GM23338 (cell line): ENCODE measurements around the gene SLC25A44.

Experiments
- CREB1 ChIP-seq: fragments of 250-450 bp; sonication (Bioruptor Pico); IDR thresholded peaks from 2 replicates; pipeline ENCODE4 v1.5.0; 2020; ENCODE audit warnings: low read depth, mild to moderate bottlenecking, moderate library complexity
- EZH2 ChIP-seq: fragments of 200-600 bp; sonication (generic); IDR thresholded peaks from one replicate; pipeline ENCODE4 v1.8.0; 2017; ENCODE audit warnings: antibody characterized with exemption, mild to moderate bottlenecking, low read depth; ENCODE audit not compliant: unreplicated experiment
- EZH2phosphoT487 ChIP-seq: fragments of 200-600 bp; sonication (generic); IDR thresholded peaks from one replicate; pipeline ENCODE4 v1.8.1; 2018; ENCODE audit warnings: antibody characterized with exemption; ENCODE audit not compliant: unreplicated experiment
- JUNB ChIP-seq: IDR thresholded peaks from one replicate; pipeline ENCODE4 v1.6.1; 2016; ENCODE audit warnings: antibody characterized with exemption; ENCODE audit not compliant: unreplicated experiment
- NANOG ChIP-seq: IDR thresholded peaks from 2 replicates; pipeline ENCODE4 v1.6.1; 2016; ENCODE audit warnings: antibody characterized with exemption, borderline replicate concordance
- POLR2AphosphoS5 ChIP-seq: IDR thresholded peaks from 2 replicates; pipeline ENCODE4 v1.6.1; 2016; ENCODE audit warnings: antibody characterized with exemption, low read depth
- REST ChIP-seq: IDR thresholded peaks from one replicate; pipeline ENCODE4 v1.6.1; 2018; ENCODE audit warnings: antibody characterized with exemption; ENCODE audit not compliant: unreplicated experiment
- STAT1 ChIP-seq: IDR thresholded peaks from one replicate; pipeline ENCODE4 v1.6.1; 2016; ENCODE audit warnings: antibody characterized with exemption; ENCODE audit not compliant: unreplicated experiment
- ZNF331 ChIP-seq: fragments of 250-450 bp; sonication (Bioruptor Pico); IDR thresholded peaks from 2 replicates; pipeline ENCODE4 v1.5.0; 2020; ENCODE audit warnings: low read depth, mild to moderate bottlenecking, moderate library complexity
- TF ChIP-seq, protein P1 (sequence below), 2 experiments: fragments of 200-600 bp in 1 of 2; sonication (generic) in 1 of 2; conservative IDR thresholded peaks; 2 replicates each; pipeline versions ENCODE4 v1.5.1 to v1.6.1; 2016 to 2017; ENCODE audit warnings: antibody characterized with exemption in 2 of 2, low read depth in 2 of 2, mild to moderate bottlenecking in 2 of 2, moderate library complexity in 1 of 2
- TF ChIP-seq, protein P2 (sequence below): IDR thresholded peaks from 2 replicates; pipeline ENCODE4 v1.6.1; 2016; ENCODE audit warnings: antibody characterized with exemption
- TF ChIP-seq, protein P3 (sequence below): fragments of 250-450 bp; sonication (Bioruptor Pico); IDR thresholded peaks from 2 replicates; pipeline ENCODE4 v1.5.0; 2020; ENCODE audit warnings: mild to moderate bottlenecking, moderate library complexity

DNA sequence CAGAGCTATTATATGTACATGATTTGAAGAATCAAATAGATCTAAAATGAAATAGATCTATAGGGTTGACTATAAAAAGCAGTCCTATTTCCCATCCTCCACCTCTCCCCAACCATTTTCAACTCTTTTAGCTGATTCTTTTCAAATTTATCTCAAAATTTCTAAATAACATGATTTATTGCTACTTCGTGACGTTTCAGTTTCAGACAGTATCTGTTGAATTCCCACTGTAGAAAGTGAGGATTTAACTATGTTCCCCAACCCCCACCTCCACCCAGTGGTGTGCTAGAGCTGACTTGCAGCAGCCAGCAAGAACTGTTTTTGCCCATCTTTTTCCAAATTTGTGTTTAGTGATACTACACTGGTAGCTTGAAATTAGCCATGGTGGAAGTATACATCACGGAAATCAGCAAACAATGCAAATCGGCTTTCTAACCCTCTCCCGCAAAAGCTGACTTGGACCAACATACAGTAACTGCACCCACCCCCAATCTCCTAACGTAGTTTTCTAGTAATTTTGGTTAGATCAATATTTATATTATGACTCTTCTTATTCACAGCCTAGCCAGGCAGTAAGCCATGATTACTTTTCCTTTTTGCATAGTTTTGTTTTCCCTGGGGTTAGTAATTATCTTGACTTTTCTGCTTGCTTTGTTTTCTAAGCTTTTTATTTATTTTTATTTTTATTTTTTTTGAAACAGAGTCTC lies 29.6 kb upstream of the SLC25A44 start:
- TF ChIP-seq, protein P1, sequence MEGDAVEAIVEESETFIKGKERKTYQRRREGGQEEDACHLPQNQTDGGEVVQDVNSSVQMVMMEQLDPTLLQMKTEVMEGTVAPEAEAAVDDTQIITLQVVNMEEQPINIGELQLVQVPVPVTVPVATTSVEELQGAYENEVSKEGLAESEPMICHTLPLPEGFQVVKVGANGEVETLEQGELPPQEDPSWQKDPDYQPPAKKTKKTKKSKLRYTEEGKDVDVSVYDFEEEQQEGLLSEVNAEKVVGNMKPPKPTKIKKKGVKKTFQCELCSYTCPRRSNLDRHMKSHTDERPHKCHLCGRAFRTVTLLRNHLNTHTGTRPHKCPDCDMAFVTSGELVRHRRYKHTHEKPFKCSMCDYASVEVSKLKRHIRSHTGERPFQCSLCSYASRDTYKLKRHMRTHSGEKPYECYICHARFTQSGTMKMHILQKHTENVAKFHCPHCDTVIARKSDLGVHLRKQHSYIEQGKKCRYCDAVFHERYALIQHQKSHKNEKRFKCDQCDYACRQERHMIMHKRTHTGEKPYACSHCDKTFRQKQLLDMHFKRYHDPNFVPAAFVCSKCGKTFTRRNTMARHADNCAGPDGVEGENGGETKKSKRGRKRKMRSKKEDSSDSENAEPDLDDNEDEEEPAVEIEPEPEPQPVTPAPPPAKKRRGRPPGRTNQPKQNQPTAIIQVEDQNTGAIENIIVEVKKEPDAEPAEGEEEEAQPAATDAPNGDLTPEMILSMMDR (conservative IDR thresholded peaks at IDR 0.05; ENCODE audit: low read depth in 2 of 2): no peak
- TF ChIP-seq, protein P2, sequence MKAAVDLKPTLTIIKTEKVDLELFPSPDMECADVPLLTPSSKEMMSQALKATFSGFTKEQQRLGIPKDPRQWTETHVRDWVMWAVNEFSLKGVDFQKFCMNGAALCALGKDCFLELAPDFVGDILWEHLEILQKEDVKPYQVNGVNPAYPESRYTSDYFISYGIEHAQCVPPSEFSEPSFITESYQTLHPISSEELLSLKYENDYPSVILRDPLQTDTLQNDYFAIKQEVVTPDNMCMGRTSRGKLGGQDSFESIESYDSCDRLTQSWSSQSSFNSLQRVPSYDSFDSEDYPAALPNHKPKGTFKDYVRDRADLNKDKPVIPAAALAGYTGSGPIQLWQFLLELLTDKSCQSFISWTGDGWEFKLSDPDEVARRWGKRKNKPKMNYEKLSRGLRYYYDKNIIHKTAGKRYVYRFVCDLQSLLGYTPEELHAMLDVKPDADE: no peak
- TF ChIP-seq REST (no peak), EZH2 (no peak), EZH2phosphoT487 (no peak), JUNB (no peak), NANOG (no peak), POLR2AphosphoS5 (no peak), STAT1 (no peak), ZNF331 (no peak), CREB1 (CRISPR knock-in tag) (no peak)
- TF ChIP-seq, protein P3, sequence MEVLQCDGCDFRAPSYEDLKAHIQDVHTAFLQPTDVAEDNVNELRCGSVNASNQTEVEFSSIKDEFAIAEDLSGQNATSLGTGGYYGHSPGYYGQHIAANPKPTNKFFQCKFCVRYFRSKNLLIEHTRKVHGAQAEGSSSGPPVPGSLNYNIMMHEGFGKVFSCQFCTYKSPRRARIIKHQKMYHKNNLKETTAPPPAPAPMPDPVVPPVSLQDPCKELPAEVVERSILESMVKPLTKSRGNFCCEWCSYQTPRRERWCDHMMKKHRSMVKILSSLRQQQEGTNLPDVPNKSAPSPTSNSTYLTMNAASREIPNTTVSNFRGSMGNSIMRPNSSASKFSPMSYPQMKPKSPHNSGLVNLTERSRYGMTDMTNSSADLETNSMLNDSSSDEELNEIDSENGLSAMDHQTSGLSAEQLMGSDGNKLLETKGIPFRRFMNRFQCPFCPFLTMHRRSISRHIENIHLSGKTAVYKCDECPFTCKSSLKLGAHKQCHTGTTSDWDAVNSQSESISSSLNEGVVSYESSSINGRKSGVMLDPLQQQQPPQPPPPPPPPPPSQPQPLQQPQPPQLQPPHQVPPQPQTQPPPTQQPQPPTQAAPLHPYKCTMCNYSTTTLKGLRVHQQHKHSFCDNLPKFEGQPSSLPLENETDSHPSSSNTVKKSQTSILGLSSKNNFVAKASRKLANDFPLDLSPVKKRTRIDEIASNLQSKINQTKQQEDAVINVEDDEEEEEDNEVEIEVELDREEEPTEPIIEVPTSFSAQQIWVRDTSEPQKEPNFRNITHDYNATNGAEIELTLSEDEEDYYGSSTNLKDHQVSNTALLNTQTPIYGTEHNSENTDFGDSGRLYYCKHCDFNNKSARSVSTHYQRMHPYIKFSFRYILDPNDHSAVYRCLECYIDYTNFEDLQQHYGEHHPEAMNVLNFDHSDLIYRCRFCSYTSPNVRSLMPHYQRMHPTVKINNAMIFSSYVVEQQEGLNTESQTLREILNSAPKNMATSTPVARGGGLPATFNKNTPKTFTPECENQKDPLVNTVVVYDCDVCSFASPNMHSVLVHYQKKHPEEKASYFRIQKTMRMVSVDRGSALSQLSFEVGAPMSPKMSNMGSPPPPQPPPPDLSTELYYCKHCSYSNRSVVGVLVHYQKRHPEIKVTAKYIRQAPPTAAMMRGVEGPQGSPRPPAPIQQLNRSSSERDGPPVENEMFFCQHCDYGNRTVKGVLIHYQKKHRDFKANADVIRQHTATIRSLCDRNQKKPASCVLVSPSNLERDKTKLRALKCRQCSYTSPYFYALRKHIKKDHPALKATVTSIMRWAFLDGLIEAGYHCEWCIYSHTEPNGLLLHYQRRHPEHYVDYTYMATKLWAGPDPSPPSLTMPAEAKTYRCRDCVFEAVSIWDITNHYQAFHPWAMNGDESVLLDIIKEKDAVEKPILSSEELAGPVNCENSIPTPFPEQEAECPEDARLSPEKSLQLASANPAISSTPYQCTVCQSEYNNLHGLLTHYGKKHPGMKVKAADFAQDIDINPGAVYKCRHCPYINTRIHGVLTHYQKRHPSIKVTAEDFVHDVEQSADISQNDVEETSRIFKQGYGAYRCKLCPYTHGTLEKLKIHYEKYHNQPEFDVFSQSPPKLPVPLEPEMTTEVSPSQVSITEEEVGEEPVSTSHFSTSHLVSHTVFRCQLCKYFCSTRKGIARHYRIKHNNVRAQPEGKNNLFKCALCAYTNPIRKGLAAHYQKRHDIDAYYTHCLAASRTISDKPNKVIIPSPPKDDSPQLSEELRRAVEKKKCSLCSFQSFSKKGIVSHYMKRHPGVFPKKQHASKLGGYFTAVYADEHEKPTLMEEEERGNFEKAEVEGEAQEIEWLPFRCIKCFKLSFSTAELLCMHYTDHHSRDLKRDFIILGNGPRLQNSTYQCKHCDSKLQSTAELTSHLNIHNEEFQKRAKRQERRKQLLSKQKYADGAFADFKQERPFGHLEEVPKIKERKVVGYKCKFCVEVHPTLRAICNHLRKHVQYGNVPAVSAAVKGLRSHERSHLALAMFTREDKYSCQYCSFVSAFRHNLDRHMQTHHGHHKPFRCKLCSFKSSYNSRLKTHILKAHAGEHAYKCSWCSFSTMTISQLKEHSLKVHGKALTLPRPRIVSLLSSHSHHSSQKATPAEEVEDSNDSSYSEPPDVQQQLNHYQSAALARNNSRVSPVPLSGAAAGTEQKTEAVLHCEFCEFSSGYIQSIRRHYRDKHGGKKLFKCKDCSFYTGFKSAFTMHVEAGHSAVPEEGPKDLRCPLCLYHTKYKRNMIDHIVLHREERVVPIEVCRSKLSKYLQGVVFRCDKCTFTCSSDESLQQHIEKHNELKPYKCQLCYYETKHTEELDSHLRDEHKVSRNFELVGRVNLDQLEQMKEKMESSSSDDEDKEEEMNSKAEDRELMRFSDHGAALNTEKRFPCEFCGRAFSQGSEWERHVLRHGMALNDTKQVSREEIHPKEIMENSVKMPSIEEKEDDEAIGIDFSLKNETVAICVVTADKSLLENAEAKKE (CRISPR knock-in tag): no peak
